Right atrium auricular region (tissue), 2 donors: ENCODE data around the gene ALDH3B1. TPM values are rescaled to one million over a fixed set of nuclear protein-coding genes. Genes with fewer than 3 reads are reported as not detected.

Source experiments
- DNase-seq: peaks from one replicate; pipeline ENCODE4 v3.0.0-alpha.2; 2019; ENCODE audit warnings: low spot score
- H3K27ac ChIP-seq, 2 donors: fragments of 200-600 bp; sonication (generic); 1 replicate in 1 of 2; 2 replicates in 1 of 2; pipeline ENCODE4 v1.5.1; 2016 to 2019
- H3K27me3 ChIP-seq, 2 donors: fragments of 200-600 bp; sonication (generic); one replicate each; pipeline versions ENCODE4 v1.5.1 to v1.6.0; 2017 to 2019
- H3K36me3 ChIP-seq: fragments of 200-600 bp; sonication (generic); one replicate; pipeline ENCODE4 v1.5.1; 2016
- H3K4me1 ChIP-seq, 2 donors: fragments of 200-600 bp; sonication (generic); one replicate each; pipeline versions ENCODE4 v1.5.1 to v1.6.0; 2017 to 2019
- H3K4me3 ChIP-seq, 2 donors: fragments of 200-600 bp; sonication (generic); 1 replicate in 1 of 2; 2 replicates in 1 of 2; pipeline ENCODE4 v1.5.1; 2017 to 2019; ENCODE audit warnings: mild to moderate bottlenecking in 1 of 2, moderate library complexity in 1 of 2
- H3K9me3 ChIP-seq, 2 donors: fragments of 200-600 bp; sonication (generic); one replicate each; pipeline ENCODE4 v1.5.1; 2019
- total RNA-seq, 2 donors: library from RNA; depleted of rRNA; stranded (reverse); fragments of >200 nt; gene quantifications; one replicate each; pipeline ENCODE4 v1.1.0, GENCODE V29; 2016
- TF ChIP-seq, protein P1 (sequence below), 2 donors: fragments of 200-600 bp; sonication (generic); IDR thresholded peaks; one replicate each; pipeline ENCODE4 v1.5.1; 2019; ENCODE audit warnings: antibody characterized with exemption in 2 of 2

Gene ALDH3B1
- total RNA-seq, 2 donors from 2014 or later = 10.5 to 21.6 TPM

- TF ChIP-seq, protein P1, sequence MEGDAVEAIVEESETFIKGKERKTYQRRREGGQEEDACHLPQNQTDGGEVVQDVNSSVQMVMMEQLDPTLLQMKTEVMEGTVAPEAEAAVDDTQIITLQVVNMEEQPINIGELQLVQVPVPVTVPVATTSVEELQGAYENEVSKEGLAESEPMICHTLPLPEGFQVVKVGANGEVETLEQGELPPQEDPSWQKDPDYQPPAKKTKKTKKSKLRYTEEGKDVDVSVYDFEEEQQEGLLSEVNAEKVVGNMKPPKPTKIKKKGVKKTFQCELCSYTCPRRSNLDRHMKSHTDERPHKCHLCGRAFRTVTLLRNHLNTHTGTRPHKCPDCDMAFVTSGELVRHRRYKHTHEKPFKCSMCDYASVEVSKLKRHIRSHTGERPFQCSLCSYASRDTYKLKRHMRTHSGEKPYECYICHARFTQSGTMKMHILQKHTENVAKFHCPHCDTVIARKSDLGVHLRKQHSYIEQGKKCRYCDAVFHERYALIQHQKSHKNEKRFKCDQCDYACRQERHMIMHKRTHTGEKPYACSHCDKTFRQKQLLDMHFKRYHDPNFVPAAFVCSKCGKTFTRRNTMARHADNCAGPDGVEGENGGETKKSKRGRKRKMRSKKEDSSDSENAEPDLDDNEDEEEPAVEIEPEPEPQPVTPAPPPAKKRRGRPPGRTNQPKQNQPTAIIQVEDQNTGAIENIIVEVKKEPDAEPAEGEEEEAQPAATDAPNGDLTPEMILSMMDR (IDR thresholded peaks at IDR 0.05) = no peak
- Histone ChIP-seq H3K9me3 (no peaks in the 10 kb centered on the region), H3K27ac (no peak overlapping the region), H3K4me1 (peaks cover 0 to 46% of the 10 kb centered on the region in 2 donors), H3K36me3 (peaks cover 7% of the 10 kb centered on the region), H3K27me3 (no peaks in the 10 kb centered on the region), H3K4me3 (no peak overlapping the region)
- DNase-seq = no peak
These were observed 31.6 kb downstream of the ALDH3B1 start for GRCh38 chr11:68041617-68042218.

- no peak for DNase-seq
- peaks cover 0 to 39% of the 10 kb centered on the region in 2 donors for H3K4me1 ChIP-seq
- TF ChIP-seq, protein P1 (IDR thresholded peaks at IDR 0.05) = no peak
- H3K27me3 ChIP-seq = no peaks in the 10 kb centered on the region
- H3K4me3 ChIP-seq = no peak overlapping the region
- H3K36me3 ChIP-seq = peaks cover 7% of the 10 kb centered on the region
- H3K9me3 ChIP-seq = no peaks in the 10 kb centered on the region
- no peak overlapping the region for H3K27ac ChIP-seq
These were observed 32.3 kb downstream of the ALDH3B1 start for GRCh38 chr11:68042219-68043028.

DNA sequence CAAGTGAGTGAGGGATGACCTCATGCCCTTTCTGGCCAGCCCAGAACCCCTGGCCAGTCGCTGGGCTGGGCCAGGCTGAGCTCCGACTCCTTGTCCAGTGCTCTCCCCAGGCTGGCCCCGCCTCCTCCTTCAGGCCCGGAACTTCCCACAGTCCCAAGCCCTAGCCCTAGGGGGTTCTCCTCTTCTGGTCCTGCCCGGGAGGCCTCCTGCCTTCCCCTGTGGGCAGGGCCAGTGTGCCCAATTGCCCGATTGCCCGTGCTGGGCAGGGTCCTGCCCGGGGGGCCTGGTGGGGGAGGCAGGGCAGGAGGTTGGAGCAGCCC lies 32.9 kb downstream of the ALDH3B1 start:
- Histone ChIP-seq H3K36me3 (peaks cover 7% of the 10 kb centered on the region), H3K4me3 (no peak overlapping the region), H3K27me3 (no peaks in the 10 kb centered on the region), H3K4me1 (peaks cover 0 to 33% of the 10 kb centered on the region in 2 donors), H3K27ac (no peak overlapping the region), H3K9me3 (no peaks in the 10 kb centered on the region)
- no peak for DNase-seq
- TF ChIP-seq, protein P1 (IDR thresholded peaks at IDR 0.05) = no peak

- Histone ChIP-seq H3K27me3 (no peaks in the 10 kb centered on the region), H3K9me3 (no peaks in the 10 kb centered on the region), H3K27ac (no peak overlapping the region), H3K4me1 (peaks cover 0 to 28% of the 10 kb centered on the region in 2 donors), H3K4me3 (no peak overlapping the region), H3K36me3 (peaks cover 7% of the 10 kb centered on the region)
- no peak for DNase-seq
- TF ChIP-seq, protein P1 (IDR thresholded peaks at IDR 0.05) = no peak
These were observed 33.4 kb downstream of the ALDH3B1 start for GRCh38 chr11:68043349-68044144.

DNA sequence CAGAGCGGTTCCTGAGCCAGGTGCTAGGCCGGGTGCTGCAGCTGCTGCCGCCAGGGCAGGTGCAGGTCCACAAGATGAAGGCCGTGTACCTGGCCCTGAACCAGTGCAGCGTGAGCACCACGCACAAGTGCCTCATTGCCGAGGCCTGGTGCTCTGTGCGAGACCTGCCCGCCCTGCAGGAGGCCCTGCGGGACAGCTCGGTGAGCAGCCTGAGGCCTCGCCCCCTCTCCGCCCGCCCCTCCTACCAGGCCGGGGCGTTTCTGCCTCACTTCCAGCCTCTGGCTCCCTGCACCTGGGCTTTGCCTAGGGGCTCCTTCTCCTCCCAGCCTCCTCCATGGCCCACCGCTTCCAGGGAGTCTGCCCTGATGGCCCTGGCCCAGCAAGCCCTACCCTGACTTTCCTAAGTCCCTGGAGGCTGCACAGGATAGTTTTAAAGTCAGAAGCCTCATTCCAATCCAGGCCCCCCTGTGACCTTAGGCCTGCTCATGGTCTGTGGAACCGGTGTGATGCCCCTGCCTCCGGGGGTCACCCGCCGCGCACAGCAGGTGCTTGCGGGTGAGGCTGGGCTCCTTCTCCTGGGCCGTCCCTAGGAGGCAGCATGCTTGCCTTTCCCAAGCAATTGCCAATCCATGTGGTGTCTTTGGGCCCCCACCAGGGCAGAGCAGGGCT lies 34.2 kb downstream of the ALDH3B1 start:
- no peaks in the 10 kb centered on the region for H3K9me3 ChIP-seq
- no peak overlapping the region for H3K4me3 ChIP-seq
- no peak for DNase-seq
- H3K4me1 ChIP-seq = peaks cover 0 to 20% of the 10 kb centered on the region in 2 donors
- H3K27me3 ChIP-seq = no peaks in the 10 kb centered on the region
- peaks cover 10% of the 10 kb centered on the region for H3K36me3 ChIP-seq
- TF ChIP-seq, protein P1 (IDR thresholded peaks at IDR 0.05) = no peak
- no peak overlapping the region for H3K27ac ChIP-seq
